Astrocyte (in vitro differentiated cells and primary cell): ENCODE results near the gene CPNE4. TPM values are rescaled to one million over a fixed set of nuclear protein-coding genes. Genes with fewer than 3 reads are reported as not detected.

Source experiments
- DNase-seq: peaks from one replicate; pipeline ENCODE4 v3.0.0-alpha.2; 2010; ENCODE audit warnings: low read depth
- FAIRE-seq: peaks from 2 replicates; lab custom pipeline; 2011; peaks lifted over from hg19 to GRCh38; lab: Jason Lieb, UNC
- H2AFZ ChIP-seq: 2 replicates; pipeline ENCODE4 v1.6.0; 2012; ENCODE audit warnings: low read depth, low read length, inconsistent platforms
- H3K27ac ChIP-seq: 2 replicates; pipeline ENCODE4 v1.5.1; 2011; ENCODE audit warnings: low read depth, low read length, inconsistent platforms
- H3K27me3 ChIP-seq: 2 replicates; pipeline ENCODE4 v1.6.0; 2011; ENCODE audit warnings: low read length, inconsistent platforms; ENCODE audit not compliant: insufficient read depth
- H3K36me3 ChIP-seq: 2 replicates; pipeline ENCODE4 v1.5.1; 2011; ENCODE audit warnings: low read length, inconsistent platforms; ENCODE audit not compliant: insufficient read depth
- H3K4me1 ChIP-seq: 2 replicates; pipeline ENCODE4 v1.5.1; 2011; ENCODE audit warnings: low read length, inconsistent platforms; ENCODE audit not compliant: insufficient read depth
- H3K4me2 ChIP-seq: 2 replicates; pipeline ENCODE4 v1.6.0; 2012; ENCODE audit warnings: low read length, inconsistent platforms
- H3K4me3 ChIP-seq: 2 replicates; pipeline ENCODE4 v1.5.1; 2011; ENCODE audit warnings: low read depth, mild to moderate bottlenecking, low read length, inconsistent platforms; ENCODE audit not compliant: insufficient read depth
- H3K79me2 ChIP-seq: 2 replicates; pipeline ENCODE4 v1.6.0; 2012; ENCODE audit warnings: mild to moderate bottlenecking, low read length, inconsistent platforms; ENCODE audit not compliant: insufficient read depth
- H3K9ac ChIP-seq: 2 replicates; pipeline ENCODE4 v1.6.0; 2012; ENCODE audit warnings: mild to moderate bottlenecking, low read length, inconsistent platforms
- H3K9me3 ChIP-seq: 2 replicates; pipeline ENCODE4 v1.5.1; 2012; ENCODE audit warnings: low read depth, mild to moderate bottlenecking, low read length, inconsistent platforms; ENCODE audit not compliant: insufficient read depth
- H4K20me1 ChIP-seq: 2 replicates; pipeline ENCODE4 v1.6.0; 2012; ENCODE audit warnings: low read length, inconsistent platforms; ENCODE audit not compliant: insufficient read depth
- H3K27ac Mint-ChIP-seq: one replicate; pipeline ENCODE4 v1.8.0; 2021; ENCODE audit warnings: mild to moderate bottlenecking, mixed read lengths; ENCODE audit not compliant: unreplicated experiment
- H3K27me3 Mint-ChIP-seq: one replicate; pipeline ENCODE4 v1.8.0; 2021; ENCODE audit warnings: low read depth, mixed read lengths; ENCODE audit not compliant: unreplicated experiment
- H3K36me3 Mint-ChIP-seq: one replicate; pipeline ENCODE4 v1.8.0; 2021; ENCODE audit warnings: low read depth, mixed read lengths; ENCODE audit not compliant: unreplicated experiment
- H3K4me1 Mint-ChIP-seq: one replicate; pipeline ENCODE4 v1.8.0; 2021; ENCODE audit warnings: low read depth, mixed read lengths; ENCODE audit not compliant: unreplicated experiment
- H3K4me3 Mint-ChIP-seq: one replicate; pipeline ENCODE4 v1.8.0; 2021; ENCODE audit warnings: mild to moderate bottlenecking, moderate library complexity, mixed read lengths; ENCODE audit not compliant: unreplicated experiment
- H3K9me3 Mint-ChIP-seq: one replicate; pipeline ENCODE4 v1.8.0; 2021; ENCODE audit warnings: mild to moderate bottlenecking, mixed read lengths; ENCODE audit not compliant: unreplicated experiment
- CTCF ChIP-seq: IDR thresholded peaks from 2 replicates; pipeline ENCODE4 v1.5.1; 2011; ENCODE audit warnings: low read depth, mild to moderate bottlenecking, inconsistent platforms, low read length, moderate library complexity; ENCODE audit not compliant: insufficient read depth
- EZH2 ChIP-seq: IDR thresholded peaks from 2 replicates; pipeline ENCODE4 v1.6.1; 2012; ENCODE audit warnings: mild to moderate bottlenecking, low read length, inconsistent platforms; ENCODE audit not compliant: insufficient read depth
- total RNA-seq: library from RNA; stranded (reverse); gene quantifications from 2 replicates; pipeline ENCODE4 v1.2.1, GENCODE V29; 2021

The CPNE4 gene
- total RNA-seq, 1 donor from 2014 or later = 0.68 TPM

GRCh38 chr3:131775650-131776049 lies 259.2 kb downstream of the CPNE4 start:
- no peak overlapping the region for H3K4me3 ChIP-seq

GRCh38 chr3:131772269-131773026 lies 262.4 kb downstream of the CPNE4 start:
- H3K27me3 Mint-ChIP-seq = peaks cover 3% of the 10 kb centered on the region
- H3K27me3 ChIP-seq = no peaks in the 10 kb centered on the region

More at GRCh38 chr3:131775650-131776049, 259.2 kb downstream of the CPNE4 start:
- peaks cover 11% of the 10 kb centered on the region for H3K9me3 Mint-ChIP-seq
- no peaks in the 10 kb centered on the region for H3K27me3 ChIP-seq
- DNase-seq (no peak), FAIRE-seq (no peak)
- no peak overlapping the region for H3K4me2 ChIP-seq
- H3K36me3 Mint-ChIP-seq = no peaks in the 10 kb centered on the region
- no peaks in the 10 kb centered on the region for H3K27me3 Mint-ChIP-seq
- no peaks in the 10 kb centered on the region for H3K36me3 ChIP-seq
- H3K4me1 ChIP-seq = no peaks in the 10 kb centered on the region
- no peaks in the 10 kb centered on the region for H4K20me1 ChIP-seq
- no peak overlapping the region for H3K27ac ChIP-seq
- no peak overlapping the region for H2AFZ ChIP-seq
- H3K9ac ChIP-seq = no peak overlapping the region
- TF ChIP-seq EZH2 (no peak), CTCF (no peak)
- no peak overlapping the region for H3K27ac Mint-ChIP-seq
- no peaks in the 10 kb centered on the region for H3K79me2 ChIP-seq
- no peak overlapping the region for H3K4me3 Mint-ChIP-seq
- H3K9me3 ChIP-seq = no peaks in the 10 kb centered on the region
- no peaks in the 10 kb centered on the region for H3K4me1 Mint-ChIP-seq

More at GRCh38 chr3:131772269-131773026, 262.4 kb downstream of the CPNE4 start:
- Histone ChIP-seq H3K27ac (no peak overlapping the region), H3K4me1 (no peaks in the 10 kb centered on the region), H3K36me3 (no peaks in the 10 kb centered on the region), H3K9me3 (no peaks in the 10 kb centered on the region), H3K4me3 (no peak overlapping the region), H3K4me2 (no peak overlapping the region), H2AFZ (no peak overlapping the region), H4K20me1 (no peaks in the 10 kb centered on the region), H3K79me2 (no peaks in the 10 kb centered on the region), H3K9ac (no peak overlapping the region)
- Mint-ChIP-seq H3K36me3 (no peaks in the 10 kb centered on the region), H3K4me3 (no peak overlapping the region), H3K27ac (no peak overlapping the region), H3K9me3 (peaks cover 8% of the 10 kb centered on the region), H3K4me1 (no peaks in the 10 kb centered on the region)
- TF ChIP-seq CTCF (no peak), EZH2 (no peak)
- FAIRE-seq = no peak
- no peak for DNase-seq
